GM18909 (cell line): Measurements from ENCODE around the gene THSD4.

ENCODE experiments used
- ATAC-seq: cut with Tn5 transposase; IDR thresholded peaks from one replicate; pipeline ENCODE4 v1.9.1; 2021; ENCODE audit warnings: mild to moderate bottlenecking; ENCODE audit not compliant: unreplicated experiment, poor library complexity

THSD4 gene

GRCh38 chr15:71742964-71743363 lies 627.7 kb downstream of the THSD4 start:
- ATAC-seq: no peak

- ATAC-seq: no peak
Measured at GRCh38 chr15:71743861-71744382, 628.7 kb downstream of the THSD4 start.

- no peak for ATAC-seq
Measured at GRCh38 chr15:71746719-71747118, 631.4 kb downstream of the THSD4 start.

- no peak for ATAC-seq
Measured at GRCh38 chr15:71747128-71748083, 632.1 kb downstream of the THSD4 start.

- no peak for ATAC-seq
Measured at GRCh38 chr15:71748293-71748718, 633.0 kb downstream of the THSD4 start.

- ATAC-seq: no peak
Measured at GRCh38 chr15:71749500-71749899, 634.2 kb downstream of the THSD4 start.

- no peak for ATAC-seq
Measured at GRCh38 chr15:71752128-71752527, 636.9 kb downstream of the THSD4 start.

- ATAC-seq: no peak
Measured at GRCh38 chr15:71752604-71753289, 637.5 kb downstream of the THSD4 start.

- no peak for ATAC-seq
Measured at GRCh38 chr15:71753346-71753745, 638.1 kb downstream of the THSD4 start.

- ATAC-seq: no peak
Measured at GRCh38 chr15:71754660-71755059, 639.4 kb downstream of the THSD4 start.

- no peak for ATAC-seq
Measured at GRCh38 chr15:71755092-71755970, 640.1 kb downstream of the THSD4 start.

- no peak for ATAC-seq
Measured at GRCh38 chr15:71756599-71757352, 641.5 kb downstream of the THSD4 start.

GRCh38 chr15:71757741-71758530 lies 642.7 kb downstream of the THSD4 start:
- ATAC-seq: no peak

GRCh38 chr15:71758711-71759110 lies 643.4 kb downstream of the THSD4 start:
- ATAC-seq: no peak

GRCh38 chr15:71760852-71761251 lies 645.6 kb downstream of the THSD4 start:
- no peak for ATAC-seq

GRCh38 chr15:71761649-71762048 lies 646.4 kb downstream of the THSD4 start:
- no peak for ATAC-seq

- no peak for ATAC-seq
Measured at GRCh38 chr15:71768184-71768583, 652.9 kb downstream of the THSD4 start.

- no peak for ATAC-seq
Measured at GRCh38 chr15:71773206-71773859, 658.1 kb downstream of the THSD4 start.
